ENCODE results near the gene FURIN. TPM values are rescaled to one million over a fixed set of nuclear protein-coding genes. Genes with fewer than 3 reads are reported as not detected.
"Not testable (repeated sequence)": the region's sequence is repeated elsewhere in the genome, so short reads cannot be mapped to it uniquely, and the experiment has no call there.

The FURIN gene
- polyA plus RNA-seq, 4 donors, result 22.8 to 112 (median 38.5) TPM

DNA sequence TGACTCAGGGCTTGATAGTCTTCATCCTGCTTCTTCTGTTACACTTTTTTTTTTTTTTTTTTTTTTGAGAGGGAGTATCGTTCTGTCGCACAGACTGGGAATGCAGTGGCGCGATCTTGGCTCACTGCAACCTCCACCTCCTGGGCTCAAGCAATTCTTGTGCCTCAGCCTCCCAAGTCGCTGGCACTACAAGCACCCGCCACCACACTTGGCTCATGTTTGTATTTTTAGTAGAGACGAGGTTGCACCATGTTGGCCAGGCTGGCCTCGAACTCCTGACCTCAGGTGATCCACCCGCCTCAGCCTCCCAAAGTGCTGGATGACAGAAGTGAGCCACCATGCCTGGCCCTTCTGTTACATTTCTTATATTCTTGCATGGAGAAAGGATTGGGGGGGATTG is 6.6 kb downstream of the FURIN start:
- not testable (repeated sequence) for H3K27me3 ChIP-seq (ENCODE audit: control insufficient read depth in 3 of 3, insufficient read depth in 3 of 3, low read length in 3 of 3); H3K4me3 ChIP-seq (ENCODE audit: low read depth in 1 of 3, low read length in 3 of 3); DNase-seq; H3K9me3 ChIP-seq (ENCODE audit: control insufficient read depth in 2 of 2, insufficient read depth in 1 of 2, low read depth in 1 of 2, low read length in 1 of 2); H3K27ac ChIP-seq (ENCODE audit: low read depth in 1 of 3, low read length in 2 of 3); FAIRE-seq
- Histone ChIP-seq H3K36me3 (ENCODE audit: control insufficient read depth in 3 of 3, insufficient read depth in 2 of 3, low read depth in 1 of 3, low read length in 3 of 3) (peaks cover 25 to 60% (median 26%) of the 10 kb centered on the region in 3 donors), H3K4me1 (ENCODE audit: control insufficient read depth in 3 of 3, insufficient read depth in 2 of 3, low read depth in 1 of 3, low read length in 2 of 3) (peaks cover 0 to 32% (median 11%) of the 10 kb centered on the region in 3 donors)
- 90 to 95% (median 90%) methylated on average over 9 of the region's 9 CpGs for WGBS, 3 donors

DNA sequence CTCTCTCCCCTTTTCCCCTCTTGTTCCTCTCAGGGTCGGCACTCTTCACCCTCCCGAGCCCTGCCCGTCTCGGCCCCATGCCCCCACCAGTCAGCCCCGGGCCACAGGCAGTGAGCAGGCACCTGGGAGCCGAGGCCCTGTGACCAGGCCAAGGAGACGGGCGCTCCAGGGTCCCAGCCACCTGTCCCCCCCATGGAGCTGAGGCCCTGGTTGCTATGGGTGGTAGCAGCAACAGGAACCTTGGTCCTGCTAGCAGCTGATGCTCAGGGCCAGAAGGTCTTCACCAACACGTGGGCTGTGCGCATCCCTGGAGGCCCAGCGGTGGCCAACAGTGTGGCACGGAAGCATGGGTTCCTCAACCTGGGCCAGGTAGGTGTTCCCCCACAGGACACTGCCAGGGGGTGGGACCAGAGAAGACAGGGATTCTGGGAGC is 7.2 kb downstream of the FURIN start:
- H3K4me3 ChIP-seq (ENCODE audit: low read depth in 1 of 3, low read length in 3 of 3), result no peak overlapping the region
- H3K36me3 ChIP-seq (ENCODE audit: control insufficient read depth in 3 of 3, insufficient read depth in 2 of 3, low read depth in 1 of 3, low read length in 3 of 3), result peaks cover 25 to 65% (median 26%) of the 10 kb centered on the region in 3 donors
- H3K27ac ChIP-seq (ENCODE audit: low read depth in 1 of 3, low read length in 2 of 3), result no peak overlapping the region
- H3K27me3 ChIP-seq (ENCODE audit: control insufficient read depth in 3 of 3, insufficient read depth in 3 of 3, low read length in 3 of 3), result no peaks in the 10 kb centered on the region
- WGBS, 3 donors, result 88 to 93% (median 89%) methylated on average over 12 of the region's 12 CpGs
- H3K9me3 ChIP-seq (ENCODE audit: control insufficient read depth in 2 of 2, insufficient read depth in 1 of 2, low read depth in 1 of 2, low read length in 1 of 2), result no peaks in the 10 kb centered on the region
- FAIRE-seq (no peak), DNase-seq (no peak)
- H3K4me1 ChIP-seq (ENCODE audit: control insufficient read depth in 3 of 3, insufficient read depth in 2 of 3, low read depth in 1 of 3, low read length in 2 of 3), result peaks cover 0 to 26% (median 7%) of the 10 kb centered on the region in 3 donors

GRCh38 chr15:90876046-90876445 is 7.7 kb downstream of the FURIN start:
- no peak overlapping the region for H3K4me3 ChIP-seq (ENCODE audit: low read depth in 1 of 3, low read length in 3 of 3)
- no peaks in the 10 kb centered on the region for H3K27me3 ChIP-seq (ENCODE audit: control insufficient read depth in 3 of 3, insufficient read depth in 3 of 3, low read length in 3 of 3)
- H3K9me3 ChIP-seq (ENCODE audit: control insufficient read depth in 2 of 2, insufficient read depth in 1 of 2, low read depth in 1 of 2, low read length in 1 of 2), result no peaks in the 10 kb centered on the region
- DNase-seq (no peak), FAIRE-seq (no peak)
- 91 to 97% (median 92%) methylated on average over 19 to 20 of the region's 20 CpGs for WGBS, 3 donors
- H3K27ac ChIP-seq (ENCODE audit: low read depth in 1 of 3, low read length in 2 of 3), result no peak overlapping the region
- peaks cover 0 to 24% (median 6%) of the 10 kb centered on the region in 3 donors for H3K4me1 ChIP-seq (ENCODE audit: control insufficient read depth in 3 of 3, insufficient read depth in 2 of 3, low read depth in 1 of 3, low read length in 2 of 3)
- peaks cover 25 to 70% (median 26%) of the 10 kb centered on the region in 3 donors for H3K36me3 ChIP-seq (ENCODE audit: control insufficient read depth in 3 of 3, insufficient read depth in 2 of 3, low read depth in 1 of 3, low read length in 3 of 3)

DNA sequence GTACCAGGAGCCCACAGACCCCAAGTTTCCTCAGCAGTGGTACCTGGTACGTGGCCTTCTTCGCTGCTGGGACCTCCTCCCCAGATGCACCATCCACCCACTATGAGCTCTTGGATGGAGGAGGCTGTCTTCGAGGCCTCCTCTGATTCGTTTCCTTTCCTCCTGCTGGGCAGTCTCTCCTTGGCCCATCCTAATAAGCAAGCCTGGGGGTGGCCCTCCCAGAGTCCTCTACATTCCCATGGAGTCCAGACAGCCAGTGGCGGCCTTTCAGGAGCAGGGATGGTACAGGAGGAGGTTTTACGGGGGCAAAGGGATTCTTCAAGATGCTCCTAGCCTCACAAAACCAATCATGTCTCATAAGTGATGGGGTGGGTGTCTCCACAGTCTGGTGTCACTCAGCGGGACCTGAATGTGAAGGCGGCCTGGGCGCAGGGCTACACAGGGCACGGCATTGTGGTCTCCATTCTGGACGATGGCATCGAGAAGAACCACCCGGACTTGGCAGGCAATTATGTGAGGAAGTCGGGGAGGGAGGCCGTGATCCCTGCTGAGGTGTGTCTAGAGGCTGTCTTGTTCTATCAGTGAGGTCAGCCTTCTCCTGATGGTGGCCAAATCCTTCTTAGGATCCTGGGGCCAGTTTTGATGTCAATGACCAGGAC is 8.3 kb downstream of the FURIN start:
- H3K36me3 ChIP-seq (ENCODE audit: control insufficient read depth in 3 of 3, insufficient read depth in 2 of 3, low read depth in 1 of 3, low read length in 3 of 3), result peaks cover 25 to 76% (median 26%) of the 10 kb centered on the region in 3 donors
- peaks cover 0 to 24% (median 6%) of the 10 kb centered on the region in 3 donors for H3K4me1 ChIP-seq (ENCODE audit: control insufficient read depth in 3 of 3, insufficient read depth in 2 of 3, low read depth in 1 of 3, low read length in 2 of 3)
- no peak overlapping the region for H3K27ac ChIP-seq (ENCODE audit: low read depth in 1 of 3, low read length in 2 of 3)
- no peaks in the 10 kb centered on the region for H3K9me3 ChIP-seq (ENCODE audit: control insufficient read depth in 2 of 2, insufficient read depth in 1 of 2, low read depth in 1 of 2, low read length in 1 of 2)
- no peak for DNase-seq
- H3K27me3 ChIP-seq (ENCODE audit: control insufficient read depth in 3 of 3, insufficient read depth in 3 of 3, low read length in 3 of 3), result no peaks in the 10 kb centered on the region
- no peak overlapping the region for H3K4me3 ChIP-seq (ENCODE audit: low read depth in 1 of 3, low read length in 3 of 3)
- WGBS, 3 donors, result 92 to 95% (median 92%) methylated on average over 15 of the region's 15 CpGs
- no peak for FAIRE-seq

DNA sequence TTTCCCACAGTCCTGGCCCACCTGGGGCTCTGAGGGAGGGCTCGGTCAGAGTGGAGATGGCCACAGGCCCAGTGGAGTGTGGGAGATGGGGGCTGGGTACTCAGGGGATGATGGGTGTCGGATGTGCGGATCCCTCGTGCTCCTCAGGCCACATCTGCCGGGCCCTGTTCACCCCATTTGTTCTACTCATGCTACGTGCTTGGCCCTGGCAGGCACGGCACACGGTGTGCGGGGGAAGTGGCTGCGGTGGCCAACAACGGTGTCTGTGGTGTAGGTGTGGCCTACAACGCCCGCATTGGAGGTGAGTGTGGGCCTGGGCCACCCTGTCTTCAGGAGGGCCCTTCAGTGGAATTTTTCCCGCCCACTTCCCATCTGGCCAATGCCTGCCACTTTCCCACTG is 8.9 kb downstream of the FURIN start:
- Histone ChIP-seq H3K27ac (ENCODE audit: low read depth in 1 of 3, low read length in 2 of 3) (no peak overlapping the region), H3K9me3 (ENCODE audit: control insufficient read depth in 2 of 2, insufficient read depth in 1 of 2, low read depth in 1 of 2, low read length in 1 of 2) (no peaks in the 10 kb centered on the region), H3K36me3 (ENCODE audit: control insufficient read depth in 3 of 3, insufficient read depth in 2 of 3, low read depth in 1 of 3, low read length in 3 of 3) (peaks cover 25 to 83% (median 30%) of the 10 kb centered on the region in 3 donors), H3K4me1 (ENCODE audit: control insufficient read depth in 3 of 3, insufficient read depth in 2 of 3, low read depth in 1 of 3, low read length in 2 of 3) (peaks cover 0 to 24% (median 6%) of the 10 kb centered on the region in 3 donors), H3K4me3 (ENCODE audit: low read depth in 1 of 3, low read length in 3 of 3) (no peak overlapping the region), H3K27me3 (ENCODE audit: control insufficient read depth in 3 of 3, insufficient read depth in 3 of 3, low read length in 3 of 3) (no peaks in the 10 kb centered on the region)
- WGBS, 3 donors, result 84 to 93% (median 92%) methylated on average over 13 to 14 of the region's 14 CpGs
- FAIRE-seq (no peak), DNase-seq (no peak)

- DNase-seq (no peak), FAIRE-seq (no peak)
- Histone ChIP-seq H3K4me3 (ENCODE audit: low read depth in 1 of 3, low read length in 3 of 3) (no peak overlapping the region), H3K4me1 (ENCODE audit: control insufficient read depth in 3 of 3, insufficient read depth in 2 of 3, low read depth in 1 of 3, low read length in 2 of 3) (peaks cover 0 to 22% (median 3%) of the 10 kb centered on the region in 3 donors), H3K36me3 (ENCODE audit: control insufficient read depth in 3 of 3, insufficient read depth in 2 of 3, low read depth in 1 of 3, low read length in 3 of 3) (peaks cover 25 to 90% (median 30%) of the 10 kb centered on the region in 3 donors), H3K27ac (ENCODE audit: low read depth in 1 of 3, low read length in 2 of 3) (no peak overlapping the region), H3K9me3 (ENCODE audit: control insufficient read depth in 2 of 2, insufficient read depth in 1 of 2, low read depth in 1 of 2, low read length in 1 of 2) (no peaks in the 10 kb centered on the region), H3K27me3 (ENCODE audit: control insufficient read depth in 3 of 3, insufficient read depth in 3 of 3, low read length in 3 of 3) (no peaks in the 10 kb centered on the region)
- 93 to 98% (median 94%) methylated on average over 14 of the region's 14 CpGs for WGBS, 3 donors
These were observed 9.6 kb downstream of the FURIN start for GRCh38 chr15:90877996-90878395.

- WGBS, 3 donors, result 93 to 94% (median 93%) methylated on average over 15 of the region's 15 CpGs
These were observed 10.3 kb downstream of the FURIN start for GRCh38 chr15:90878660-90879059.

GRCh38 chr15:90879730-90880366 is 11.5 kb downstream of the FURIN start:
- DNase-seq (no peak), FAIRE-seq (no peak)
- no peaks in the 10 kb centered on the region for H3K9me3 ChIP-seq (ENCODE audit: control insufficient read depth in 2 of 2, insufficient read depth in 1 of 2, low read depth in 1 of 2, low read length in 1 of 2)
- H3K27me3 ChIP-seq (ENCODE audit: control insufficient read depth in 3 of 3, insufficient read depth in 3 of 3, low read length in 3 of 3), result no peaks in the 10 kb centered on the region
- peaks cover 25 to 87% (median 30%) of the 10 kb centered on the region in 3 donors for H3K36me3 ChIP-seq (ENCODE audit: control insufficient read depth in 3 of 3, insufficient read depth in 2 of 3, low read depth in 1 of 3, low read length in 3 of 3)
- no peak overlapping the region for H3K27ac ChIP-seq (ENCODE audit: low read depth in 1 of 3, low read length in 2 of 3)
- H3K4me3 ChIP-seq (ENCODE audit: low read depth in 1 of 3, low read length in 3 of 3), result no peak overlapping the region
- peaks cover 0 to 22% (median 7%) of the 10 kb centered on the region in 3 donors for H3K4me1 ChIP-seq (ENCODE audit: control insufficient read depth in 3 of 3, insufficient read depth in 2 of 3, low read depth in 1 of 3, low read length in 2 of 3)
- WGBS, 3 donors, result 91 to 96% (median 92%) methylated on average over 32 to 35 of the region's 35 CpGs

More at GRCh38 chr15:90878660-90879059, 10.3 kb downstream of the FURIN start:
- H3K27ac ChIP-seq (ENCODE audit: low read depth in 1 of 3, low read length in 2 of 3), result no peak overlapping the region
- no peaks in the 10 kb centered on the region for H3K27me3 ChIP-seq (ENCODE audit: control insufficient read depth in 3 of 3, insufficient read depth in 3 of 3, low read length in 3 of 3)
- DNase-seq (no peak), FAIRE-seq (no peak)
- H3K4me3 ChIP-seq (ENCODE audit: low read depth in 1 of 3, low read length in 3 of 3), result no peak overlapping the region
- H3K36me3 ChIP-seq (ENCODE audit: control insufficient read depth in 3 of 3, insufficient read depth in 2 of 3, low read depth in 1 of 3, low read length in 3 of 3), result peaks cover 25 to 92% (median 30%) of the 10 kb centered on the region in 3 donors
- H3K4me1 ChIP-seq (ENCODE audit: control insufficient read depth in 3 of 3, insufficient read depth in 2 of 3, low read depth in 1 of 3, low read length in 2 of 3), result peaks cover 0 to 23% (median 6%) of the 10 kb centered on the region in 3 donors
- no peaks in the 10 kb centered on the region for H3K9me3 ChIP-seq (ENCODE audit: control insufficient read depth in 2 of 2, insufficient read depth in 1 of 2, low read depth in 1 of 2, low read length in 1 of 2)
